GM19328 (cell line): ENCODE results near the gene RASL11A.
"Not testable (repeated sequence)": the region's sequence is repeated elsewhere in the genome, so short reads cannot be mapped to it uniquely, and the experiment has no call there.

Experiments
- ATAC-seq: cut with Tn5 transposase; IDR thresholded peaks from one replicate; pipeline ENCODE4 v1.9.1; 2021; ENCODE audit warnings: mild to moderate bottlenecking, moderate library complexity; ENCODE audit not compliant: unreplicated experiment

Gene RASL11A

GRCh38 chr13:27270594-27271520 is at the start of gene RASL11A:
Gene RASL11A, plus strand, starts transcription at chr13:27270830. Its CDS starts 115 bp downstream, at chr13:27270945.
- ATAC-seq = peak; percentile 80

GRCh38 chr13:27222100-27222499 is 48.5 kb upstream of the RASL11A start:
- ATAC-seq = not testable (repeated sequence)

GRCh38 chr13:27226991-27227390 is 43.6 kb upstream of the RASL11A start:
- ATAC-seq = no peak

- no peak for ATAC-seq
Observed at GRCh38 chr13:27228131-27228530, 42.5 kb upstream of the RASL11A start.

- no peak for ATAC-seq
Observed at GRCh38 chr13:27229642-27230041, 41.0 kb upstream of the RASL11A start.

GRCh38 chr13:27233964-27234363 is 36.7 kb upstream of the RASL11A start:
- ATAC-seq = no peak

GRCh38 chr13:27236478-27236877 is 34.2 kb upstream of the RASL11A start:
- ATAC-seq = no peak

GRCh38 chr13:27242702-27243101 is 27.9 kb upstream of the RASL11A start:
- no peak for ATAC-seq

- no peak for ATAC-seq
Observed at GRCh38 chr13:27245610-27246009, 25.0 kb upstream of the RASL11A start.

- peak; percentile 6 for ATAC-seq
Observed at GRCh38 chr13:27250833-27251165, 19.8 kb upstream of the RASL11A start.

GRCh38 chr13:27251166-27252091 is 19.2 kb upstream of the RASL11A start, which contains the start of gene RPL21:
Gene RPL21, plus strand, starts transcription at chr13:27251558. Its CDS starts 2,219 bp downstream, at chr13:27253777.
- peak; percentile 91 for ATAC-seq

GRCh38 chr13:27252467-27252866 is 18.2 kb upstream of the RASL11A start:
- ATAC-seq = no peak

GRCh38 chr13:27257233-27257568 is 13.4 kb upstream of the RASL11A start:
- no peak for ATAC-seq

- ATAC-seq = no peak
Observed at GRCh38 chr13:27257648-27258253, 12.9 kb upstream of the RASL11A start.

GRCh38 chr13:27258637-27259386 is 11.8 kb upstream of the RASL11A start:
- no peak for ATAC-seq

- ATAC-seq = no peak
Observed at GRCh38 chr13:27259831-27260230, 10.8 kb upstream of the RASL11A start.

GRCh38 chr13:27261396-27261795 is 9.2 kb upstream of the RASL11A start:
- no peak for ATAC-seq

- ATAC-seq = no peak
Observed at GRCh38 chr13:27263438-27263837, 7.2 kb upstream of the RASL11A start.

- no peak for ATAC-seq
Observed at GRCh38 chr13:27264181-27264580, 6.4 kb upstream of the RASL11A start.

- ATAC-seq = no peak
Observed at GRCh38 chr13:27264648-27265047, 6.0 kb upstream of the RASL11A start.
